GM21423 (cell line): Measurements from ENCODE around the gene DAB2IP.

ENCODE experiments used
- ATAC-seq: cut with Tn5 transposase; IDR thresholded peaks from one replicate; pipeline ENCODE4 v1.9.1; 2021; ENCODE audit warnings: mild to moderate bottlenecking, moderate library complexity; ENCODE audit not compliant: unreplicated experiment

DAB2IP gene

DNA sequence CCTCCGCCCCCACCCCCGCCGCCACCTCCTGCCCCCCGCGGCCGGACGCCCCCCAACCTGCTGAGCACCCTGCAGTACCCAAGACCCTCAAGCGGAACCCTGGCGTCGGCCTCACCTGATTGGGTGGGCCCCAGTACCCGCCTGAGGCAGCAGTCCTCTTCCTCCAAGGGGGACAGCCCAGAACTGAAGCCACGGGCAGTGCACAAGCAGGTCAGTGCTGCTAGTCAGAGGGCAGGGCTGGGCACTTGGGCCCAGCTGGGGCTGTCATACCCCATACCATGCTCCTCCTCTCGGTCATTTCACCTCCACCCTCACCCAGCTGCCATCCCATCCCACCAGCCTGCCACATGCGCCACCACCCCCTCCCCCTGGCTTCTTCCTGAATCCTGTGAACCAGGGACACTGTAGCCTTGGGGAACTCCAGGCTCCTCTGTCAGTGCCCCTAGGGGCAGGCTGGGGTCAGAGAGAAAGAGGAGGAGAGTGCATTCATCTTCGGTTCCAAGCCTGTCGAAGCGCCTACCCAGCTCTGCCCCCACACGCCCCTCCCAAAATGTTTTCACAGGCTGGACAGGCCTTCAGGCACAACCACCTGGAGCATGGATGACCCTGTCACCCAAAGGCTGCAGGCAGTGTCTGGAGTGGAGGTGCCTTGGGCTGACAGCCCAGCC lies 122.0 kb downstream of the DAB2IP start:
- ATAC-seq, result no peak

DNA sequence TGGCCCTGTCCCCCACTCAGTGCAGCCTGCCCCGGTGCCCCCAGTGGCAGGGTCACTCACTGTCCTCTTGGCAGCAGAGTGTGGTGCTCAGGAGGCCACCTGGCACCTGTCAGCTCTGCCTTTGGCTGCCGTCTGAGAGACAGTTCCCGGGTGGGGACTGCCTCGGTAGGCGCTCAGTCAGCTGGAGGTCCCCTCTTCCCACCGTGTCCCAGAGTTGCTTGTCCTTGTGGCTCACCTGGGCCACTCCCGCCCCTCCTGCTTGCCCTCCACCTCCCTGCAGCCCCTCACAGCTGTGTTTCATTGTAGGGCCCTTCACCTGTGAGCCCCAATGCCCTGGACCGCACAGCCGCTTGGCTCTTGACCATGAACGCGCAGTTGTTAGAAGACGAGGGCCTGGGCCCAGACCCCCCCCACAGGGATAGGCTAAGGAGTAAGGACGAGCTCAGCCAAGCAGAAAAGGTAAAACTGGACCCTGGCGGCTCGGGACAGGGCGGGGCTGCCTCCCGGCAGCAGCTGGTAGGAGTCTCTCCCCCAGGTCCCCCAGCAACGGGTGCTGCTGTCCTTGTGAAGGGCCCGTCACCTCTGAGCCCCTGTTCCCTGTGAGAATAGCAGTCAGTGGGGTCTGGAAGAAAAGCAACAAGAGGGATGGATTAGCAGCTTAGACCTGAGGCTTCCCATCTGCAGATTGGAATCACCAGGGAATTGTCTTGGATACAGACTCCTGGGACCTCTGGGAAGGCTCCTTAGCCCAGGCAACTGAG lies 122.7 kb downstream of the DAB2IP start:
- no peak for ATAC-seq

DNA sequence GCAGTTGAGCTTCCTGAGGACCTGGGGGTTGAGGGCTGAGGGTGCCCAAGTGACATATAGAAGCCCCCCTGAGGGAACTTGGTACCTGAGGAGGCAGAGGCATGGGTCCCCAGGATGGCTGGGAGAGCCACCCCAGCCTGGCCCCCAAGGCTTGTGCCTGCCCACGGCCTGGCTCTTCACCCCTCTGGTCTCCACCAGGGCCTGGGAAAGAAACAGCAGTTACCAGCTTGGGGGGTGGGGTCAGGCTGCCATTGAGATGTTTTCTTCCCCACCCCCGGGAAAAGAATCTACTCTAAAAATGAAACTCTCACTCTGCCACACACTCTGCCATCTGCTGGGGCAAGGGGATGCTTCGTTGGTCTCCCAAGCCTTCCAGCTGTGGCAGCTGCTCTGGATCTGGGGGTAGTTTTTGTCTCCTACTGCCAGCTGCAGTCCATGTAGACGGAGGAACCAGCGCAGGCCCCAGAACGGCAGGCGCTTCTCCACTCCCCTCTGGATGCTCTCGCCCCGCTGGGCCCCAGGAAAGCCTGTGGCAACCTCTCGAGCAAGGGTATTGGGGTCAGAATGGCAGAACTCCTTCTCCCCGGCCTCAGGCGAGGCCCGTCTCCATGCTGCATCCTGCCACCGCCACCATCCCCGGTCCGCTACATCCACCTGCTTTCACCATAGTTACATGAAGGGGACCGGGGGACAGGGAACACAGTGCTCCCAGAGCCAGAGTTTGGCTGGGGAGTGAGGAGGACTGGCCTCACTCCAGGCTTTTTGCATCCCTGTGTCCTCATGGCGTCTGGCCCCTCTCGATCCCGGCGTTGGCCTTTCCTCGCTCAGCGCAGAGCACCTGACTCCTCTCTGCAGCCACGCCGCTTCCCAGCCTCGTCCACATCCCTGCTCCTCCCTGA lies 123.5 kb downstream of the DAB2IP start:
- ATAC-seq, result no peak

DNA sequence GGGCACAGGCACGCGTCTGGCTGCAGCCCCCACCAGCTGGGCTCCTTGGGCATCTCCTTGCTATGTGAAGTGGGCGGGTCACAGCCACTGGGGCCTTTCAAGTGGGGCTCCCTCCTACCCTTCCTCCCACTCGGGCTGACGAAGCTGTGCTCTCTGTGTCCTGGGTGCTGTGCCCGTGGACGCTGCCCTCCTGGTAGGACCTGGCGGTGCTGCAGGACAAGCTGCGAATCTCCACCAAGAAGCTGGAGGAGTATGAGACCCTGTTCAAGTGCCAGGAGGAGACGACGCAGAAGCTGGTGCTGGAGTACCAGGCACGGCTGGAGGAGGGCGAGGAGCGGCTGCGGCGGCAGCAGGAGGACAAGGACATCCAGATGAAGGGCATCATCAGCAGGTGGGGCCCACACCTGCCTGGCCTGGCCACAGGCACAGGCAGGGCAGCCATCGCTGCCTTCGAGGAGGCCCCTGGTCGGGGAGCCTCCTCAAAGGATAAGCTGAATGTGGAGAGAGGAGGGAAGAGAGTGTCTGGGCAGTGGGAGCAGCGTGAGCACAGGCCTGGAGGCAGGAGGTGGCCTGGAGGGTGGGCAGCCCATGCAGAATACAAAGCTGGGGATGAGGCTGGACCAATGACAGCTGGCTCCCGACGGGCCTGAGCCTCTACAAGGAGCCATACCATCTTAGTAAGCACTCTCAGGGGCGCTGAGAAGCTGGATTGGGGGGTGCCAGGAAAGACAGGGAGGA lies 124.7 kb downstream of the DAB2IP start:
- no peak for ATAC-seq

DNA sequence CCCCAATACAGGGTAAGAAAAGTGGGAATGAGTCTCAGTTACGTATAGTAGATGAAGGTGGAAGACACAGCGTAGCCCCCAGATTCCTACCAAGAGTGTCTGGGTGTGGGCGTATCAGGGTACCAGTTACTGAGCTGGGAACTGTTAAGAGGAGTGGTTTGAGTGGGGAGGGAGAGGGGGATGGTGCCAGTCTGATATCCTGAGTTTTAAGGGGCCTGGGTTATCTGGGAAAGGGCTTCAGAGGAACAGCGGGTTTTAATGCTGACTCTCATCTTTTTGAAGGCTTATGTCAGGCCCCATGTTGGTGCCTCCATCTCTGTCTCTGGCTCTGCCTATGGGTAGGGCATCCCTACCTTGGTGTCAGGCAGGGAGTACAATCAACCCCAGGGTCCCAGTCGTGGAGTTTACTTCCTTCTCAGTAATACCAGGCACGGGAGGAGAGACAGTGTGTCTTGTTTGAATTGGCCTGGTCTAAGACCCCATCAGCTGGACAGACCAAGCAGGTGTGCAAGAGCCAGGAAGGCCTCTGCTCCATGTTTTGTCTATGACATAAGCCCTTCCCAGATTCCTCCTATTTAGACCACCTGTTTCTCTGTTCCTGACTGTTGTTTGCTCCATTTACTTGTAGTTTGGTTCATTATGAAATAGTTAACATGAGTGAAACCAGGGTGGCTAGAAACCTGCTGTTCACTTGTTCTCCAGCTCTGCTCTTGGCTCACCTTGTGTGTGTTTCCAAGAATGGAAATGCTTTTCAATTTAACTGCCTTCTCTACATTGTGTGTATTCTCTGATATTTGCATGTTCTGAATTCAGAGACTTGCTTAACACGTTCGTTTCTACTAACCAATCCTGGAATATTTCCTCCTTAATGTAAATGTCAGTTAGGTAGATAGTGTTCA lies 125.6 kb downstream of the DAB2IP start:
- ATAC-seq, result no peak

DNA sequence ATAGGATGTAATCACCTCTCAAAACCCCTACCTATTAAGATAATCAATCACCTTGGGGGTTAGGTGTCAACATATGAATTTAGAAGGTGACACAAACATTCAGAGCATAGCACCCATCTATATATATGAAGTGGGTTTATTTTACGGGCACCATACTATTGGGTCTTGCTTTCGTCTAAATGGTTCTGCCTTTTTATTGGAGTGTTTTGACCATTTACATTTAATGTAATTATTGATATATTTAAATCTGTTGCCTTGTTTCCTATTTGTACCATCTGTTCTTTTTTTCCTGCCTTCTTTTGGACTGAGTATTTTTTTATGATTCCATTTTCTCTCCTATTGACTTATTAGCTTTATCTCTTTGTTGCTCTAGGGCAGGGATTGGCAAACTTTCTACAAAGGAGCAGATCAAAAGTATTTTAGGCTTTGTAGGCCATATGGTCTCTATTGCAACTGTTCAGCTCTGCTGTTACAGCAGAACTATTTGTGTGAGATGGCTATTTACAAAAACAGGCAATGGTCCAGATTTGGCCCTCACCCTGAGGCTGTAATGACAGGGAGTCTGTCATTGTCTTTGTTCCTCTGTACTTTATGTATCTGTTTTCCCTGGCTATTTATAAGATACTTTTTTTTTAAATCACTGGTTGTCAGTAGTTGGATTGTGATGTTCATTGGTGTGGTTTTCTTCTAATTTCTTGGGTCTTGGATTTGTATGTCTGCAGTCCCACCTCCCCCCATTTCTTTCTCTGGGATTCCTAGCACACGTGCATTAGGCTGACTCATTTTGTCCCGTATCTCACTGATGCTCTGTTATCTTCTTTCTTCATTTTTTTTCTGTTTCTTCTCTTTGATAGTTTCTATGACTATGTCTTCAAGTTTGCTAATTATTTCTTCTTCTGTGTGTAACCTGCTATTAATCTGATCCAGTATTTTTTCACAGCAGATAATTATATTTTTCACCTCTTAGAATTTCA lies 127.1 kb downstream of the DAB2IP start:
- no peak for ATAC-seq

DNA sequence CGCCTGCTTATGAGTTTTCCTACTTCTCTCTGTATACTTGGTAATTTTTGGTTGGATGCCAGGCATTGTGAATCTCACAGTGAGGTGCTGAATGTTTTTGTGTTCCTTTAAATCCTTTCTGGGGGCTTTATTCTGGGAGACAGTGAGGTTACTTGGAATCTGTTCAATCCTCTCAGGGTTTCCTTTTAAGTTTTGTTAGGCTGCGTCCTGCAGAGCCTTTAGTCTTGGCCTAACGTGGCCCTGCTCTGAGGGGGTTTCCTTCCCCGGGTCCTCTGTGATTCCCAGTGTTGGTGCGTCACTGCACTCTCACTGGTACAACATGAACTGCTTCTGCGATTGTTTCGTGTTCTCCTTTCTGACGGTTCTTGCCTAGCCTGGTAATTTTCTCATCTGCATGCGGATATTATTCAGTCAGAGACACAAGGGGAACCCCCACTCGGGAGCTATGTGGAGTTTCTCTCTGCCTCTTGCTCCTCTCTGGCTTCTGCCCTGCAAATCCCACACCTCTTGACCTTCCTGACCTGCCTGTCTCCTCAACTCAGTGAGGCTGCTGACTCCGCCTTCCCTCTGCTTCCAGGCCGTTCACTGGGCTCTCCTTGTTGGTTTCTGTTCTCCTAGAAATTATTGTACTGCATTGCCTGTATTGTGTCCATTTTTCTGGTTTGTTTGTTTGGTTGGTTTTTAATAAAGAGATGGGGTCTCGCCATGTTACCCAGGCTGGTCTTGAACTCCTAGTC lies 128.1 kb downstream of the DAB2IP start:
- ATAC-seq, result no peak

DNA sequence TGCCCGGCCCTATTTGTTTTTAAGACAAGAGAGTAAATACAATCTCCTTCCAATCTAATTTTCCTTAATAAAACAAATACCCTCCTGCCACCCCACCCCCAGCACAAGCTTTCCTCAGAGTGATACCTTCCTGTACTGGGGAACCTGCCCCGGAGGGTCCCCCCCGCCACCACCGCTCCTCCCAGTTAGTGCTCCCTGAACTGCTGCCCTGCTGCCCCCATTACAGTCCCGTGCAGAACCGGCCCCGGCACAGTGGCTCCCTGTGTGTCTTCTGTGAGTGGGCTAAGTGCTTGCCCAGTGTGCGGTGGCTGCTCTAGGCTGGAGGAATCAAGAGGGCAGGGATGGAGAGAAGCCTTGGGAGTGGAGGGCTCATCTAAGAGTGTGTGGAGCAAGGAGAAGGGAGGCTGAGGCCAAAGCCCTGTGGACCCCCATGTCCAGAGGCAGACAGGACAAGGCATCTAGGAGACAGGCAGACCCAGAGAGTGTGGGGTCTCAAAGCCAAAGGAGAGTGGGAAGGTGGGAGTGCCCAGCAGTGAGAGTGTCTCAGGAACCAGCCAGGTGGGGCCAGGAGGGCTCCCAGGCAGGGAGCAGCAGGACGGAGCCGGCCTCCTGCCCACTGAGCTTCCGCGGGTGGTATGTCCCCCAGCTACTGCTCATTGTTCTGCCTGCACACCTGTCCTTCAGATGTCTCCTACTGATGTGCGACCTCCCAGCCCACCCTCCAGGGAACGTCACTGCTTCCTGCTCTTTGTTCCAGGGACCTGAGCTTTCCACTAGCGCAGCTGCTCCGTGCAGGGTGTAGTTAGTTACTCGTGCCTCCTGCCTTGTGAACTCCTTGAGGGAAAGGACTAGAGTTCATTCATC lies 129.0 kb downstream of the DAB2IP start:
- no peak for ATAC-seq

DNA sequence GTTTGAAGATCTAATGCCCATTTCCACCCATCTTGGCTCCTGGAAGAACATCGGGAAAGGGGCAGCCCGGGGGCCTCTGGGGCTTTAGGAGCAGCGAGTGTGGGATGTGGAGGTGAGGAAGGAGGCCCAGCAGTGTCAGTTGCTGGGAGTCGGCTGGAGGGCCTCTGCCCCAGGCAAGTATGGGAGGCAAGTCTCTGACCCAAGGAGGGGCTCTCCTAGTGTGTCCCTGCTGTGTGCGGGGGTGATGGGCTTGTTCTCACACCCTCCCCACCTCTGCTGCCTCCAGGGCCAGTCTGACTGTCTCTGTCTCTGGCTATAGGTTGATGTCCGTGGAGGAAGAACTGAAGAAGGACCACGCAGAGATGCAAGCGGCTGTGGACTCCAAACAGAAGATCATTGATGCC lies 129.7 kb downstream of the DAB2IP start:
- ATAC-seq, result no peak

DNA sequence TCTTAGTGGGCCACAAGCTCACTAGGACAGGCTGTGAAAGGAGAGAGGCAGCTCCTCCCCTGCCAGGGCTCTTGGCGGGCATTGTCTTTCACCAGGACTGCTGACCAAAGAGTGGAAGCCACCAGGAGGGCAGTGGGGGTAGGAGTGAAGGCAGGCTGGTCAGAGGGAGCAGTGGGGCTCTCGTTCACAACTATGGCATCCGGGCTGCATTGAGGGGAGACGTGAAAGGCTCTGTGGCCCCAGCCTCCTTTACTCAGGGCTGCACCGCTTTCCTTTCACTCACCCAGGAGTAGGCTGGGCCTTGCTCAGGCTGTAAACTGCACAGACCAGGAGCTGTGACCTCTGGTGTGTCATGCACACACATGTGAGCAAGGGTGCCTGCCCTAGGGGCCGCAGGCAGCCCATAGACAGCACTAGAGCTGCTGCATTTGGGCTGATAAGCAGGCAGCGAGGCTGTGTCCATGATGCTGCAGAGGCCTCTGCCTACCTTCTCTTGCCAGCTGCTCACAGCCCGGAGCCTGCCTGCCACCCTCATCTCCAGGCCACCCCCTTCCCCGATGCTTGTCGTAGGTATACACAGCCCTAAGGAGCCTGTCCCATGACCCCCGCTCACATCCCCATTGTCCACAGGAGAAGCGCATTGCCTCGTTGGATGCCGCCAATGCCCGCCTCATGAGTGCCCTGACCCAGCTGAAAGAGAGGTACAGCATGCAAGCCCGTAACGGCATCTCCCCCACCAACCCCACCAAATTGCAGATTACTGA lies 130.4 kb downstream of the DAB2IP start:
- no peak for ATAC-seq

DNA sequence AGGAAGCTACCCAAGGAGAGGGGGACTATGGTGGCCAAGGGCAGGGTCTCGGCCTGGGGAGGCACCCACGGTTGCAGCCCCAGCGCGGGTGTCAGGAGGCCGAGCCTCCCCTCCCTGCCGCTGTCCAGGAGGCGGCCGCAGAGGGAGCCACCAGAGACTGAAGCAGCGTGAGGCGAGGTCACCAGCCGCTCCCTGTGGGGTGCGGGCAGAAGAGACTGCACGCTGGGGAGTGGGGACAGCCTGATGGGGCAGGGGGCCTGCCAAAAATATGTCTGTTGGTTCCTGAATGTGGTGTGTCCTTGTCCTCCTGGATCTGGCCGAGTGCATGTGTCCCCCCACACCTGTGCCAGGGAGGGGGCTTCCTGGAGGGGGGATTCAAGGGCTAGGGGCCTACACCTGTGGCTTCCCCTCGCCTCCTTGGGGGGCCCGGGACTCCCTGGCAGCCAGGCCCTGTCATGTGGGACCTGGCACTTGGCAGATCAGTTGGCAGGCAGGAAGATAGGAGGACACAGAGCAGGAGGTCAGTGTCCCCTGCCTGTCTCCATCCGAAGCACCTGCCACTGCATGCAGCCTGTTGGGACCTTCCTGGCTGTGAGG lies 131.2 kb downstream of the DAB2IP start:
- no peak for ATAC-seq

DNA sequence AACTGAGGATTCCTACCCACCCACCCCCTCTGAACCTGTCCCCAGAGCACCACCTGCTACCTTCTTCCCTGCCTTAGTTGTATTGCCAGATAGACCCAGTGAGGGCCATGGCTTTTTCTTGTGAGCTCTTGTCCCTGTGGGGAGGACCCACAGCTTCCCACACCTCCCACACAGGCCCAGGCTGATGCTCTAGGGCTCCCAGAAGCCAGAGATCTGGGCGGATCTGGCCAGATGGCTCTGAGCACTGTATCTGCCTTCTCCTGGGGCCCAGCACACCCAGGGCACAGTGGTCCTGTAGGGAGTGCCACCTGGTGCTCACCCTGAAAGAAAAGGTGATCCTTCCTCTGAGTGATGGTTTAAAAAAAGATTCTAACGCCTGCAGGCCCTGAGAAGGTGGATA lies 131.7 kb downstream of the DAB2IP start:
- ATAC-seq, result no peak

DNA sequence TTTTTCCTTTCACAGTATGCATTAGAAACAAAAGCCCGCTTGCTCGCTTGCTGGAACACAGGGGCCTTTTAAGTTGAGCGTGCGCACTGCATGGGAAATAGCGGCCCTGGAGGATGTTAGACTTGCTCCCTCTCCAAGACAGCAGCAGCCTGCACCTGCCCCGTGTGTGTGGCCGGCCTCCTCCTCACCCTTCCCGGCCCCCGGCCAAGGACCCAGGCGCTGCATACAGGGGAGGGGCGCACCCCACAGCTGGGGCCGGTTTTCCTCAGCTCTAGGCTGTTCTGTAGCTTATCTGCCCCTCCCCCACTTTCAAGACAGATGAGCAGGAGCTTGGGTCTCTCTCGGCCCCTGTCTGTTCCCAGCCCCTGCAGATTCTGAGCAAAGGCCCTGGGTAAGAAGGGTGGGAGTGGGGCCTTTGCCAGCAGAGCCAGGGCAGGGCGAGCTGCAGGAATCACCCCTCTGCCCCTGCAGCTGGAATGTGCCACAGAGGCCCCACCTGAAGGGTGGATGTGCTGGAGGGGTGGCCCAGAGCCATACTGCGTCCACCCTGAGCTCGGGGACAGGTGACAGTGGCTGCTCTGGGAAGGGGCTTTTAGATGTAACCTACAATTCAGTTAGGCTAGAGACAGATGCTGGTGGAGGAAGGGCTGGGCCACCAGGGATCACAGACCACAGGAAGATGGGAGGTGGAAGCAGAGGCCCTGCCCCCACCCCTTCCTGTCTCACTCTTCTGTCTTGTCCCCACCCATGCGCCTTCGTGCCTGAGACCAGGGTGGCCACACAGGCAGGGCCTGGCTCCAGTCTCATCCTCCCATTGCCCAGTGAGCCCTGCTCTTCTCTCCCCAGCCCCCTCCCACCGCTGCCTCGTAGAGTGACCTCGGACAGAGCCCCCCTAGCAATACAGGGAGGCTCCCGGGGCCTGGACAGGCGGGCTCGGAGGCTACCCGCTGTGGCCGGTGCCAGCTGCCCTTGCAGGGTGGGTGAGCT lies 132.4 kb downstream of the DAB2IP start:
- no peak for ATAC-seq

DNA sequence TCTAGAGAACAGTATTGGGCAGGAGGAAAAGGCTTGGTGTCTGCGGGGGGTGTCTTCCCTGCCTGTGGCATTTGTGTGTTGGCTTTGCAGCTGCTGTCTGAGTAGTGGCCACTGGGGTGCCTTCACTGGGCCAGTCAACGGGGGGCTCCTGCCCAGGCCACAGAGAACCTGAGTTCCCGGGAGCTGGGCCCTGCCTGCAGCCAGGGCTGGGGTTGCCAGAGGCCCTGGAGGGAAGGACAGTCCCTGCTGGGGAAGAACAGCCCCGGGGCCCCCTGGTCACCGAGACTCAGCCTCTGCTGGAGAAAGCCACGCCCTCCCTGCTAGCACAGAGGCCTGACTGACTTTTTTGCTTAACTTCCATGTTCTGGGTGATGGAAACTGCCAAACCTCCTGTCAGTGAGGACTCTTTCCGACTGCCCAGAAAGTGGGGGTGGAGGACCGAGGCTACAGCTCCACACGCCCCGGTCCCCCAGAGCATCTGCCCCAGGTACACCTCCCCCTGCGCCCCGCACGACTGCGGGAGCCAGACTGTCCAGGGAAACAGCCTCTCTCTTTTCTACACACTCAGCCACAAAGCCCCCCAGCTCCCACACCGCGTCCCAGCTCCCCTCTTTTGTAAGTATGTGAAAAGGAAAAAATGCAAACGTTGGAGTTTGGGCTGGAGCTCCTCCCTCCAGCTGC lies 133.4 kb downstream of the DAB2IP start:
- ATAC-seq, result no peak
